Skeletal muscle satellite cell (primary cell): ENCODE measurements around the gene CPAMD8.
"Not testable (repeated sequence)": the region's sequence is repeated elsewhere in the genome, so short reads cannot be mapped to it uniquely, and the experiment has no call there.

Source experiments
- H3K27me3 ChIP-seq: 2 replicates; pipeline ENCODE4 v1.7.0; 2013; ENCODE audit warnings: low read length; ENCODE audit not compliant: control insufficient read depth, insufficient read depth
- H3K36me3 ChIP-seq: 2 replicates; pipeline ENCODE4 v1.7.0; 2013; ENCODE audit warnings: mild to moderate bottlenecking, control low read depth, low read length; ENCODE audit not compliant: insufficient read depth
- H3K4me1 ChIP-seq: 2 replicates; pipeline ENCODE4 v1.7.0; 2013; ENCODE audit warnings: low read length; ENCODE audit not compliant: control insufficient read depth, insufficient read depth
- H3K4me2 ChIP-seq: 2 replicates; pipeline ENCODE4 v1.7.0; 2013; ENCODE audit warnings: mild to moderate bottlenecking, low read length
- H3K4me3 ChIP-seq: 2 replicates; pipeline ENCODE4 v1.7.0; 2013; ENCODE audit warnings: low read length
- H3K9ac ChIP-seq: 2 replicates; pipeline ENCODE4 v1.7.0; 2013; ENCODE audit warnings: mild to moderate bottlenecking, low read depth, low read length, moderate library complexity
- H3K9me3 ChIP-seq: replicated peaks from 2 replicates; pipeline ENCODE4 v1.7.0; 2013; ENCODE audit warnings: mild to moderate bottlenecking, control low read depth, low read length

The CPAMD8 gene

GRCh38 chr19:16943942-16944625 lies 82.5 kb downstream of the CPAMD8 start:
- Histone ChIP-seq H3K9me3 (no peaks in the 10 kb centered on the region), H3K9ac (no peak overlapping the region), H3K27me3 (no peaks in the 10 kb centered on the region), H3K36me3 (no peaks in the 10 kb centered on the region), H3K4me1 (no peaks in the 10 kb centered on the region), H3K4me2 (no peak overlapping the region), H3K4me3 (no peak overlapping the region)

GRCh38 chr19:16943090-16943489 lies 83.5 kb downstream of the CPAMD8 start:
- not testable (repeated sequence) for H3K4me3 ChIP-seq, H3K9me3 ChIP-seq, H3K27me3 ChIP-seq, H3K9ac ChIP-seq, H3K4me2 ChIP-seq, H3K4me1 ChIP-seq, H3K36me3 ChIP-seq

DNA sequence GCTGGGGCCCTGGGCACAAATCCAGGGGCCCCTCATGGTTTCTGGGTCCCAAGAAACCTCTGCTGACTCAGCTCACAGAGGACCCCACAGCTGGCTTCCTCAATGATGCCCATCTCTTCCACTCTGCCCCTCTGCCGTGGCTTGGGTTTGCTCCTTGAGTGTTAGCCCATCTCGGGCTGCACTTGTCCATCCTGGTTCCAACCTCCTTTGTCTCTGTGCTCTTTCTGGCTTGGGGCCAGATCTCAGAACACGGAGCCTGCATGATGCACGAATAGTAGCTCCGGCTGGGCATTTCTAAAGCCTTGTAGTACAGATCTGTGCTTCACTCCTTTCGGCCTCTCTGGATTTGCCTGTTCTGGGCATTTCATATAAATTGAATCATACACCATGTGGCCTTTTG lies 84.0 kb downstream of the CPAMD8 start:
- no peaks in the 10 kb centered on the region for H3K9me3 ChIP-seq
- no peaks in the 10 kb centered on the region for H3K36me3 ChIP-seq
- H3K27me3 ChIP-seq: no peaks in the 10 kb centered on the region
- H3K9ac ChIP-seq: no peak overlapping the region
- H3K4me2 ChIP-seq: no peak overlapping the region
- H3K4me3 ChIP-seq: no peak overlapping the region
- no peaks in the 10 kb centered on the region for H3K4me1 ChIP-seq

DNA sequence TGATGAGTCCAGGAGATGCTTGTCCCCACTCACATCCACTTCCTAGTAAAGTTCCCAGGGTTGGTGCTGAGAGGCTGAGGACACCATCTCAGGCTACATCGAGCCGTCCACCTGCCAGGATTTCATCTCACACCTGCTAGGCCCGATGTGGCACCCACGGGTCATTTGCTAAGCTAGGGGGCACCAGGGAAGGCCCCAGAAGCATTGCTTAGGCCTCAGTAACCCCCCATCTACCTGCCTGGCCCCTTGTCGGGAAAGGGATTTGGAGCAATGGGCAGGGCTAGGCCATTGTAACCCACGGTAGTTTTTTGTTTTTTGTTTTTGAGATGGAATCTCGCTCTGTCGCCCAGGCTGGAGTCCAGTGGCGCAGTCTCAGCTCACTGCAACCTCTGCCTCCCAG lies 86.0 kb downstream of the CPAMD8 start:
- Histone ChIP-seq H3K36me3 (no peaks in the 10 kb centered on the region), H3K27me3 (no peaks in the 10 kb centered on the region), H3K4me2 (no peak overlapping the region), H3K9ac (no peak overlapping the region), H3K4me3 (no peak overlapping the region), H3K9me3 (no peaks in the 10 kb centered on the region), H3K4me1 (no peaks in the 10 kb centered on the region)

- H3K4me3 ChIP-seq, H3K9me3 ChIP-seq, H3K4me2 ChIP-seq, H3K36me3 ChIP-seq, H3K27me3 ChIP-seq, H3K4me1 ChIP-seq, H3K9ac ChIP-seq: not testable (repeated sequence)
Measured at GRCh38 chr19:16940063-16940462, 86.5 kb downstream of the CPAMD8 start.

- no peaks in the 10 kb centered on the region for H3K36me3 ChIP-seq
- no peak overlapping the region for H3K4me2 ChIP-seq
- no peak overlapping the region for H3K4me3 ChIP-seq
- no peaks in the 10 kb centered on the region for H3K27me3 ChIP-seq
- no peaks in the 10 kb centered on the region for H3K4me1 ChIP-seq
- H3K9me3 ChIP-seq: no peaks in the 10 kb centered on the region
- H3K9ac ChIP-seq: no peak overlapping the region
Measured at GRCh38 chr19:16938211-16938610, 88.4 kb downstream of the CPAMD8 start.

GRCh38 chr19:16937796-16938195 lies 88.8 kb downstream of the CPAMD8 start:
- H3K9ac ChIP-seq, H3K4me3 ChIP-seq: not testable (repeated sequence)

GRCh38 chr19:16936901-16937300 lies 89.7 kb downstream of the CPAMD8 start:
- Histone ChIP-seq H3K4me2 (no peak overlapping the region), H3K36me3 (no peaks in the 10 kb centered on the region), H3K27me3 (no peaks in the 10 kb centered on the region), H3K4me3 (no peak overlapping the region), H3K4me1 (no peaks in the 10 kb centered on the region), H3K9ac (no peak overlapping the region), H3K9me3 (no peaks in the 10 kb centered on the region)

More at GRCh38 chr19:16937796-16938195, 88.8 kb downstream of the CPAMD8 start:
- not testable (repeated sequence) for H3K4me2 ChIP-seq, H3K36me3 ChIP-seq, H3K9me3 ChIP-seq, H3K27me3 ChIP-seq, H3K4me1 ChIP-seq

DNA sequence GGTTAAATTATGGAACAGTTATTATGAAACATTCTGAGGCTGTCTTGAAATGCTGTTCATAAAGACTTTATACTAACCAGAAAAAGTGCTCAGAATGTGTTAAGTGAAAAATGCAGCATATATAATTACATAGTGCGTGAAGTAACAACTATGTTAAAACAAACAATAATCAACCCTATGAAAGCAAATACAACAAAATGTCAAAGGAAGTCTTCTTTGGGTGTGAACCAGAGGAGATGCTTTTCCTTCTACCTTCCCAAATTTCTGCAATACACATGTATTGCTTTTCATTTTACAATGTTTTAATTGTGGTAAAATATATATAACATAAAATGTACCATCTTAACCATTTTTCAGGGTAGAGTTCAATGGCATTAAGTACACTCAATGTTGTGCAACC lies 92.1 kb downstream of the CPAMD8 start:
- Histone ChIP-seq H3K36me3 (no peaks in the 10 kb centered on the region), H3K4me1 (no peaks in the 10 kb centered on the region), H3K4me2 (no peak overlapping the region), H3K9me3 (no peaks in the 10 kb centered on the region), H3K27me3 (no peaks in the 10 kb centered on the region), H3K4me3 (no peak overlapping the region), H3K9ac (no peak overlapping the region)

GRCh38 chr19:16931306-16931705 lies 95.3 kb downstream of the CPAMD8 start:
- Histone ChIP-seq H3K9ac (no peak overlapping the region), H3K4me1 (no peaks in the 10 kb centered on the region), H3K9me3 (peaks cover 3% of the 10 kb centered on the region), H3K36me3 (no peaks in the 10 kb centered on the region), H3K4me2 (no peak overlapping the region), H3K27me3 (no peaks in the 10 kb centered on the region), H3K4me3 (no peak overlapping the region)

DNA sequence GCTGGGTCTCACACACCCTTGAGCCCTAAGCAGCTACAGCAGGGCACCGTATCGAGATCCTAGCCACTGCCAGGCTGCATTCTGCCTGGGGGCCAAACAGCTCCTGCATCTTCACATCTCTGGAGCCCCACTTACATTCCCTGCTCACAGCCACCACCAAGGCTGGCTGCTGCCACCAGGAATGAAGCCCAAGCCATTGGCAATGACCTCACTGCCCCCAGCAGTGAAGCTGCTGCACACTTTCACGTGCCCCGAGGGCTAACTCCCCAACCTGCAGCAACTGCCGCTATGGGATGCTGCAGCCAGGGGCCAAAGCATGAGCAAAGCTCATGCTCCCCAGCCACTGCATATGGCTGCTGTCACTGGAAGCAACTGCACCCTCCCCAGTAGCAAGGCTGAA lies 95.9 kb downstream of the CPAMD8 start:
- Histone ChIP-seq H3K4me2 (no peak overlapping the region), H3K36me3 (no peaks in the 10 kb centered on the region), H3K27me3 (no peaks in the 10 kb centered on the region), H3K4me3 (no peak overlapping the region), H3K4me1 (no peaks in the 10 kb centered on the region), H3K9ac (no peak overlapping the region), H3K9me3 (peaks cover 3% of the 10 kb centered on the region)

GRCh38 chr19:16928916-16929315 lies 97.7 kb downstream of the CPAMD8 start:
- H3K4me2 ChIP-seq: no peak overlapping the region
- H3K9me3 ChIP-seq: peaks cover 3% of the 10 kb centered on the region
- no peaks in the 10 kb centered on the region for H3K4me1 ChIP-seq
- H3K27me3 ChIP-seq: no peaks in the 10 kb centered on the region
- H3K36me3 ChIP-seq: no peaks in the 10 kb centered on the region
- no peak overlapping the region for H3K4me3 ChIP-seq
- H3K9ac ChIP-seq: no peak overlapping the region
